Suprapubic skin (tissue), 4 donors: ENCODE data around the gene KYAT1.

Experiments used
- POLR2A ChIP-seq, 2 donors: fragments of 450-650 bp; IDR thresholded peaks; one replicate each; pipeline ENCODE4 v1.6.1; 2017; ENCODE audit warnings: antibody characterized with exemption in 2 of 2, mild to moderate bottlenecking in 2 of 2, moderate library complexity in 2 of 2
- POLR2AphosphoS5 ChIP-seq, 3 donors: sonication (generic); formaldehyde crosslinking; IDR thresholded peaks; one replicate each; pipeline ENCODE4 v1.6.1; 2017; ENCODE audit warnings: antibody characterized with exemption in 3 of 3

GRCh38 chr9:128929560-128929959 is 47.8 kb upstream of the KYAT1 start:
- no peak for TF ChIP-seq POLR2A (IDR thresholded peaks at IDR 0.05)
- no peak for TF ChIP-seq POLR2AphosphoS5 (IDR thresholded peaks at IDR 0.05)
